K562 (cell line): Measurements from ENCODE around the gene SDF4. TPM values are rescaled to one million over a fixed set of nuclear protein-coding genes. Genes with fewer than 3 reads are reported as not detected.
A peak's percentile ranks its signal among the peaks of the same experiment; 100 is the strongest.

Source experiments
- ATAC-seq: fragments of 200-7000 bp; cut with Tn5 transposase; 3 replicates; pipeline ENCODE4 v1.9.1; 2020; ENCODE audit warnings: moderate library complexity
- BruUV-seq: library from RNA; stranded (reverse); fragments of 400-500 nt; replicated peaks from 2 replicates; lab custom pipeline; 2021; lab: Mats Ljungman, UMichigan
- CTCF ChIA-PET: fragments of 300-600 bp; formaldehyde crosslinking; extraction: SDS; loops from one replicate; lab custom pipeline; 2021; ENCODE audit warnings: low intra/inter-chr PET ratio; lab: Yijun Ruan, JAX
- POLR2A ChIA-PET: fragments of 300-600, 350-650 bp; sonication (Branson Sonifier 250); formaldehyde crosslinking; extraction: SDS; loops from one replicate; lab custom pipeline; 2021; ENCODE audit warnings: antibody characterized with exemption, inconsistent platforms; lab: Yijun Ruan, JAX
- DNase-seq, 4 experiments: peaks; one replicate each; pipeline versions ENCODE4 v3.0.0 to v3.0.0-alpha.2; 2011 to 2018; ENCODE audit warnings: low spot score in 3 of 4, mixed read lengths in 3 of 4; ENCODE audit errors: extremely low read depth in 1 of 4
- FAIRE-seq: peaks from 2 replicates; lab custom pipeline; 2011; peaks lifted over from hg19 to GRCh38; lab: Jason Lieb, UNC
- H2AFZ ChIP-seq: 2 replicates; pipeline ENCODE4 v1.6.0; 2011; ENCODE audit warnings: low read depth, low read length, control low read depth, inconsistent platforms
- H3K27ac ChIP-seq: fragments of 200-600 bp; 3 replicates; pipeline ENCODE4 v1.8.0; 2011; ENCODE audit warnings: low read depth, mild to moderate bottlenecking, control low read depth, inconsistent platforms, low read length, moderate library complexity, mixed read lengths; ENCODE audit errors: extremely low read depth
- H3K27me3 ChIP-seq, 2 experiments: fragments of 300-600 bp in 1 of 2; 2 replicates in 1 of 2; 3 replicates in 1 of 2; pipeline versions ENCODE4 v1.6.0 to v1.8.0; 2011; ENCODE audit warnings: inconsistent platforms in 2 of 2, low read length in 2 of 2, mild to moderate bottlenecking in 1 of 2, mixed read lengths in 1 of 2, moderate library complexity in 1 of 2; ENCODE audit not compliant: control insufficient read depth in 2 of 2, insufficient read depth in 2 of 2
- H3K36me3 ChIP-seq: fragments of 300-600 bp; 3 replicates; pipeline ENCODE4 v1.8.0; 2011; ENCODE audit warnings: mild to moderate bottlenecking, low read length, inconsistent platforms; ENCODE audit not compliant: control insufficient read depth, insufficient read depth
- H3K4me1 ChIP-seq, 2 experiments: fragments of 200-600 bp in 1 of 2; replicated peaks in 1 of 2; 2 replicates in 1 of 2; 3 replicates in 1 of 2; pipeline versions ENCODE4 v1.5.1 to v1.8.0; 2011; ENCODE audit warnings: inconsistent platforms in 2 of 2, low read length in 2 of 2, mild to moderate bottlenecking in 1 of 2, mixed read lengths in 1 of 2, moderate library complexity in 1 of 2; ENCODE audit not compliant: control insufficient read depth in 2 of 2, insufficient read depth in 2 of 2
- H3K4me2 ChIP-seq: 2 replicates; pipeline ENCODE4 v1.6.1; 2011; ENCODE audit warnings: low read length, control low read depth, inconsistent platforms, mixed read lengths; ENCODE audit not compliant: insufficient read depth
- H3K4me3 ChIP-seq: fragments of 200-600 bp; sonication (generic), shearing (Covaris generic); 2 replicates; pipeline ENCODE4 v1.5.1; 2016; ENCODE audit warnings: control low read depth, inconsistent platforms
- H3K79me2 ChIP-seq: fragments of 200-600 bp; 3 replicates; pipeline ENCODE4 v1.8.0; 2011; ENCODE audit warnings: low read length, inconsistent platforms; ENCODE audit not compliant: control insufficient read depth, insufficient read depth
- H3K9ac ChIP-seq, 2 experiments: 2 replicates each; pipeline versions ENCODE4 v1.6.0 to v1.6.1; 2011; ENCODE audit warnings: low read depth in 2 of 2, low read length in 2 of 2, control low read depth in 1 of 2, inconsistent platforms in 1 of 2, mild to moderate bottlenecking in 1 of 2, mixed read lengths in 1 of 2; ENCODE audit not compliant: insufficient read depth in 1 of 2
- H3K9me1 ChIP-seq: one replicate; pipeline ENCODE4 v1.6.0; 2011; ENCODE audit warnings: inconsistent platforms, mild to moderate bottlenecking, low read length, moderate library complexity; ENCODE audit not compliant: control insufficient read depth, insufficient read depth
- H3K9me3 ChIP-seq: replicated peaks from 2 replicates; pipeline ENCODE4 v1.5.1; 2011; ENCODE audit warnings: low read depth, low read length, inconsistent platforms; ENCODE audit not compliant: control insufficient read depth, insufficient read depth
- H4K20me1 ChIP-seq: replicated peaks from 2 replicates; pipeline ENCODE4 v1.6.1; 2011; ENCODE audit warnings: low read length, inconsistent platforms, mixed read lengths; ENCODE audit not compliant: control insufficient read depth, insufficient read depth
- DDX20 ChIP-seq: fragments of 450-650 bp; IDR thresholded peaks from 2 replicates; pipeline ENCODE4 v1.6.1; 2016; ENCODE audit warnings: missing genetic modification characterization, low read depth, mild to moderate bottlenecking, missing compliant biosample characterization, moderate library complexity
- HMGN3 ChIP-seq: IDR thresholded peaks from 2 replicates; pipeline ENCODE4 v1.6.1; 2011; ENCODE audit warnings: borderline replicate concordance, low read depth, mild to moderate bottlenecking, mixed read lengths, low read length; ENCODE audit not compliant: insufficient read length; ENCODE audit errors: extremely low read depth
- IRF2 ChIP-seq: sonication (generic); formaldehyde crosslinking; IDR thresholded peaks from 2 replicates; pipeline ENCODE4 v1.8.1; 2022; ENCODE audit warnings: mild to moderate bottlenecking, missing genetic modification reagents
- NFYB ChIP-seq: IDR thresholded peaks from 2 replicates; pipeline ENCODE4 v1.6.1; 2011; ENCODE audit warnings: mild to moderate bottlenecking, moderate library complexity; ENCODE audit not compliant: insufficient read length; ENCODE audit errors: extremely low read depth
- ZNF41 ChIP-seq: fragments of 250-450 bp; sonication (Bioruptor Pico); conservative IDR thresholded peaks from 2 replicates; pipeline ENCODE4 v1.4.0; 2020; ENCODE audit warnings: mild to moderate bottlenecking
- WGBS: fragments of 100-300 bp; shearing (Covaris generic); methylation state at CpG from one replicate; pipeline ENCODE4 v1.1.6; 2016; ENCODE audit warnings: low coverage, mixed read lengths; ENCODE audit not compliant: insufficient coverage; ENCODE audit errors: missing lambda C conversion rate; 5-methylcytosine and 5-hydroxymethylcytosine counted together
- in situ Hi-C: fragments of 300-500 bp; cut with MboI; formaldehyde crosslinking; loops from 4 replicates; pipeline ENCODE4 v1.15.0; 2018; ENCODE audit warnings: inconsistent platforms, mixed read lengths
- intact Hi-C: fragments of 100-400 bp; cut with micrococcal nuclease; formaldehyde crosslinking; loops from 2 replicates; pipeline ENCODE4 v1.14.2; 2022
- polyA plus RNA-seq, 8 experiments: library from polyadenylated mRNA; depleted of rRNA in 4 of 8; stranded (reverse) in 5 of 8; unstranded in 3 of 8; fragments of >200 nt; fragmentation: Nextera tagmentation in 2 of 8; fragmentation: Illumina TruSeq in 1 of 8; extraction: Ambion mirVana in 2 of 8; extraction: Trizol in 1 of 8; gene quantifications; 2 replicates each; pipeline versions ENCODE4 v1.2.1 to v1.2.3, GENCODE V29; 2011 to 2014; ENCODE audit warnings: inconsistent platforms in 1 of 8, missing spikeins in 1 of 8
- total RNA-seq, 7 experiments: library from RNA; depleted of rRNA in 6 of 7; stranded (reverse); fragments of >200 nt in 6 of 7; fragmentation: Illumina TruSeq in 2 of 7; extraction: Trizol in 2 of 7; gene quantifications; 2 replicates each; pipeline versions ENCODE4 v1.2.1 to v1.2.3, GENCODE V29; 2011 to 2021; ENCODE audit warnings: low replicate concordance in 1 of 7
- TF ChIP-seq, protein P1 (sequence below): fragments of 250-450 bp; sonication (Bioruptor Pico); IDR thresholded peaks from 2 replicates; pipeline ENCODE4 v1.5.0; 2022; ENCODE audit warnings: mild to moderate bottlenecking
- TF ChIP-seq, protein P2 (sequence below): sonication (generic); formaldehyde crosslinking; IDR thresholded peaks from 2 replicates; pipeline ENCODE4 v1.8.1; 2023; ENCODE audit warnings: mild to moderate bottlenecking, missing genetic modification reagents

The SDF4 gene
- total and polyA plus RNA-seq, 9 of the 15 experiments (the other 6 are each of a cell fraction or from before 2014, with no cell fraction given) = 0.35 to 160 (median 65.2) TPM

DNA sequence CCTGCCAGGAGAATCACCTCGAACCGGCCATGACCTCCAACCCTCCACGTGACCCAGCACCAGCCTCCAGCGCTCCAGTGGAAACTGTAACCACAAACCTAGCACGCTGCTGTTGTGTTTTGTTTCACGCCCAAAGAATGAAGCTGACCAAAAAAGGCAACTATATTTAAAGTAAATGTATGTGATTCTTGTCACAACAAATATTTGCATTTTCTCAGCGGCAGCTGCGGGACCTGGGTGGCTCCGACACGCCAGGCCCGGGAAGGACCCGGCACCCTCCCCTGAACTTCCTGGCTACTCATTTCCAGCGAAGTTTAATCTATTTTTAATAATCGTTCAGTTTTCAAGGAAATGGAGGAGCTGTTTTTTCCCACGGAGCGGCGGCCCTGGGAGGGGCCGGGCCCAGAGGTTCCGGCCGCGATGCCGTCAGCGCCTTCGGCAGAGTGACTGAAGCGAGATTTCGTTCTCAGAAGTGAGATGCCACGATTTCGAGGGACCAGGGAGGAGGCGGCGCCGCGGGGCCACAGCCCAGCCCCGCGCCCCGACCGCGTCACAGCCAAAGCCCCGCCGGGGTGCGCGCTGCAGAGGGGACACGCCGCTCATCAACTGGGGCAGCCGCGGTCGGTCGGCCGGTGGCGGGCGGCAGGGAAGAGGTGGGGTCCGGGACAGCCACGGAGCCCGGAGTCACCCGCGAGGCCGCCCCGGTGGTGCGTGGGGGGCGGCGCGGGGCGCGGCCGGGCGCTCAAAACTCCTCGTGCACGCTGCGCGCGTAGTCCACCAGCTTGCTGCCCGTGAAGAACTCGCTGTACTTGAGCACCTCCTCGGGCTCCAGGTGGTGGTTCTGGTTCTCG, 14.8 kb downstream of the SDF4 start:
- Histone ChIP-seq H3K36me3 (peaks cover 64% of the 10 kb centered on the region; the same call in 2 of the 3 replicates), H3K9me1 (no peaks in the 10 kb centered on the region), H2AFZ (no peak overlapping the region), H3K9ac (no peak overlapping the region), H3K9me3 (no peaks in the 10 kb centered on the region), H3K27ac (no peak overlapping the region), H3K4me3 (no peak overlapping the region), H3K79me2 (no peaks in the 10 kb centered on the region), H4K20me1 (no peaks in the 10 kb centered on the region; the same call in 1 of the 2 replicates), H3K27me3 (no peaks in the 10 kb centered on the region), H3K4me2 (no peak overlapping the region), H3K4me1 (peaks cover 0 to 72% of the 10 kb centered on the region in 2 experiments; a peak in 2 of 5 replicates)
- ATAC-seq = no peak
- in situ Hi-C loops (no loop called here), intact Hi-C loops (no loop called here)
- BruUV-seq = TSS peak; percentile 62
- DNase-seq = peak in 1 of 4 experiments; percentile 37
- 91% methylated on average over 40 of the region's 74 CpGs for WGBS
- ChIA-PET POLR2A (interaction anchor here (0.6 to 2.4 kb wide), 4 partner anchors 9 to 302 kb away, joined by 3 to 12 read pairs (median 6); partner anchors contain the start of genes B3GALT6 and SDF4), CTCF (no interaction called here)
- no peak for FAIRE-seq
- no peak for TF ChIP-seq ZNF41 (CRISPR knock-in tag)
- no peak for TF ChIP-seq IRF2
- TF ChIP-seq NFYB = no peak
- TF ChIP-seq, protein P1, sequence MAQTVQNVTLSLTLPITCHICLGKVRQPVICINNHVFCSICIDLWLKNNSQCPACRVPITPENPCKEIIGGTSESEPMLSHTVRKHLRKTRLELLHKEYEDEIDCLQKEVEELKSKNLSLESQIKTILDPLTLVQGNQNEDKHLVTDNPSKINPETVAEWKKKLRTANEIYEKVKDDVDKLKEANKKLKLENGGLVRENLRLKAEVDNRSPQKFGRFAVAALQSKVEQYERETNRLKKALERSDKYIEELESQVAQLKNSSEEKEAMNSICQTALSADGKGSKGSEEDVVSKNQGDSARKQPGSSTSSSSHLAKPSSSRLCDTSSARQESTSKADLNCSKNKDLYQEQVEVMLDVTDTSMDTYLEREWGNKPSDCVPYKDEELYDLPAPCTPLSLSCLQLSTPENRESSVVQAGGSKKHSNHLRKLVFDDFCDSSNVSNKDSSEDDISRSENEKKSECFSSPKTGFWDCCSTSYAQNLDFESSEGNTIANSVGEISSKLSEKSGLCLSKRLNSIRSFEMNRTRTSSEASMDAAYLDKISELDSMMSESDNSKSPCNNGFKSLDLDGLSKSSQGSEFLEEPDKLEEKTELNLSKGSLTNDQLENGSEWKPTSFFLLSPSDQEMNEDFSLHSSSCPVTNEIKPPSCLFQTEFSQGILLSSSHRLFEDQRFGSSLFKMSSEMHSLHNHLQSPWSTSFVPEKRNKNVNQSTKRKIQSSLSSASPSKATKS (CRISPR knock-in tag) = no peak
- TF ChIP-seq, protein P2, sequence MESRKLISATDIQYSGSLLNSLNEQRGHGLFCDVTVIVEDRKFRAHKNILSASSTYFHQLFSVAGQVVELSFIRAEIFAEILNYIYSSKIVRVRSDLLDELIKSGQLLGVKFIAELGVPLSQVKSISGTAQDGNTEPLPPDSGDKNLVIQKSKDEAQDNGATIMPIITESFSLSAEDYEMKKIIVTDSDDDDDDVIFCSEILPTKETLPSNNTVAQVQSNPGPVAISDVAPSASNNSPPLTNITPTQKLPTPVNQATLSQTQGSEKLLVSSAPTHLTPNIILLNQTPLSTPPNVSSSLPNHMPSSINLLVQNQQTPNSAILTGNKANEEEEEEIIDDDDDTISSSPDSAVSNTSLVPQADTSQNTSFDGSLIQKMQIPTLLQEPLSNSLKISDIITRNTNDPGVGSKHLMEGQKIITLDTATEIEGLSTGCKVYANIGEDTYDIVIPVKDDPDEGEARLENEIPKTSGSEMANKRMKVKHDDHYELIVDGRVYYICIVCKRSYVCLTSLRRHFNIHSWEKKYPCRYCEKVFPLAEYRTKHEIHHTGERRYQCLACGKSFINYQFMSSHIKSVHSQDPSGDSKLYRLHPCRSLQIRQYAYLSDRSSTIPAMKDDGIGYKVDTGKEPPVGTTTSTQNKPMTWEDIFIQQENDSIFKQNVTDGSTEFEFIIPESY (CRISPR knock-in tag) = peak; percentile 79; the same call in 1 of the 2 replicates
- no peak for TF ChIP-seq DDX20 (tag)
- TF ChIP-seq HMGN3 = peak; percentile 18
